Measurements from ENCODE around the gene HSD17B11. TPM values are rescaled to one million over a fixed set of nuclear protein-coding genes. Genes with fewer than 3 reads are reported as not detected.

Gene HSD17B11
- total and polyA plus RNA-seq, 2 of the 8 experiments (the other 6 are each of a cell fraction or from before 2014, with no cell fraction given) = 6.0 to 9.0 TPM

- Histone ChIP-seq H2BK120ac (replicated peaks; ENCODE audit: low read depth, low read length) (no peak overlapping the region), H2BK5ac (ENCODE audit: low read depth, low read length) (no peak overlapping the region), H3K27me3 (replicated peaks in 1 of 4; ENCODE audit: control insufficient read depth in 3 of 4, extremely low read depth in 1 of 4, insufficient read depth in 3 of 4, low read length in 3 of 4) (no peaks in the 10 kb centered on the region), H2AFZ (ENCODE audit: low read length) (no peak overlapping the region), H4K8ac (ENCODE audit: extremely low read depth, insufficient read depth, low read length) (no peak overlapping the region), H3K18ac (ENCODE audit: extremely low read depth, low read length) (no peak overlapping the region), H3K4me1 (replicated peaks in 1 of 4; ENCODE audit: control insufficient read depth in 3 of 4, insufficient read depth in 4 of 4, low read length in 3 of 4) (no peaks in the 10 kb centered on the region), H2BK15ac (ENCODE audit: low read length) (no peak overlapping the region), H3K4me3 (ENCODE audit: extremely low read depth in 1 of 4, insufficient read depth in 2 of 4, low read depth in 3 of 4, low read length in 4 of 4) (no peak overlapping the region), H4K5ac (ENCODE audit: insufficient read length, low read depth, low read length) (no peak overlapping the region), H3K4me2 (ENCODE audit: insufficient read depth in 1 of 2, low read depth in 2 of 2, low read length in 2 of 2) (no peak overlapping the region), H3K36me3 (ENCODE audit: control insufficient read depth in 2 of 4, insufficient read depth in 4 of 4, low read length in 3 of 4) (no peaks in the 10 kb centered on the region; a peak in 1 of 8 replicates), H3K9me3 (ENCODE audit: insufficient read depth in 2 of 2, low read depth in 1 of 2, low read length in 1 of 2) (peaks cover 23 to 36% of the 10 kb centered on the region in 2 experiments), H3K79me2 (ENCODE audit: control insufficient read depth in 1 of 2, insufficient read depth in 2 of 2, low read length in 2 of 2) (no peaks in the 10 kb centered on the region), H3K79me1 (ENCODE audit: low read depth, low read length) (no peaks in the 10 kb centered on the region), H3K23me2 (ENCODE audit: low read depth, low read length) (no peaks in the 10 kb centered on the region), H3K56ac (replicated peaks; ENCODE audit: insufficient read length, low read depth, low read length) (no peak overlapping the region), H2BK12ac (ENCODE audit: low read depth, low read length) (no peak overlapping the region), H3K14ac (ENCODE audit: insufficient read length) (no peak overlapping the region), H3K27ac (ENCODE audit: low read depth, low read length) (no peak overlapping the region), H4K20me1 (replicated peaks in 1 of 2; ENCODE audit: control insufficient read depth in 1 of 2, insufficient read depth in 2 of 2, low read length in 2 of 2) (no peaks in the 10 kb centered on the region), H2BK20ac (ENCODE audit: low read length) (no peak overlapping the region), H4K91ac (replicated peaks; ENCODE audit: insufficient read length, low read length) (no peak overlapping the region), H3K4ac (replicated peaks; ENCODE audit: insufficient read length, low read depth, low read length) (no peak overlapping the region), H2AK5ac (ENCODE audit: low read depth, low read length) (no peak overlapping the region), H3K9ac (replicated peaks in 1 of 4; ENCODE audit: extremely low read depth in 1 of 4, low read depth in 3 of 4, low read length in 3 of 4) (no peak overlapping the region), H3K23ac (ENCODE audit: insufficient read length) (no peak overlapping the region)
- ChIA-PET CTCF (ENCODE audit: partially characterized antibody) (no interaction called here), POLR2A (ENCODE audit: partially characterized antibody) (no interaction called here)
- 100% methylated on average over 1 of the region's 1 CpG; no CpG with 5 or more reads in 1 of the 2 experiments for WGBS, 2 experiments (ENCODE audit: extremely low coverage in 1 of 2, insufficient coverage in 1 of 2, insufficient read length in 1 of 2, insufficient replicate concordance in 2 of 2, low coverage in 1 of 2, low lambda C conversion rate in 2 of 2, missing lambda C conversion rate in 1 of 2)
- DNase-seq (ENCODE audit: low read depth in 1 of 2, low spot score in 2 of 2) (no peak), FAIRE-seq (no peak)
- TF ChIP-seq GABPA (IDR thresholded peaks at IDR 0.05; ENCODE audit: borderline replicate concordance, insufficient read depth, low read length) (no peak), NANOG (IDR thresholded peaks at IDR 0.05; ENCODE audit: insufficient read depth, low read depth, low read length, poor library complexity, severe bottlenecking) (no peak), SIRT6 (IDR thresholded peaks at IDR 0.05; ENCODE audit: low read length) (no peak), HDAC6 (IDR thresholded peaks at IDR 0.05; ENCODE audit: low read depth, low read length) (no peak), TEAD4 (IDR thresholded peaks at IDR 0.05; ENCODE audit: low read depth, low read length) (no peak), EP300 (IDR thresholded peaks at IDR 0.05; ENCODE audit: borderline replicate concordance in 1 of 2, low read depth in 2 of 2, low read length in 2 of 2) (no peak), E2F6 (IDR thresholded peaks at IDR 0.05) (no peak), TCF12 (IDR thresholded peaks at IDR 0.05; ENCODE audit: low read depth, low read length) (no peak), SAP30 (IDR thresholded peaks at IDR 0.05; ENCODE audit: insufficient read depth, insufficient replicate concordance, low read length) (no peak), MAFK (IDR thresholded peaks at IDR 0.05; ENCODE audit: low read depth, low read length) (no peak), ZNF274 (IDR thresholded peaks at IDR 0.05; ENCODE audit: borderline replicate concordance, extremely low read depth, low read length) (no peak), CBX8 (IDR thresholded peaks at IDR 0.05; ENCODE audit: borderline replicate concordance, low read depth, low read length) (no peak), JUND (IDR thresholded peaks at IDR 0.05; ENCODE audit: low read length) (no peak), TAF7 (optimal IDR thresholded peaks at IDR 0.05; ENCODE audit: borderline replicate concordance, low read depth, low read length) (no peak)
Observed at GRCh38 chr4:87286970-87287369, 104.0 kb downstream of the HSD17B11 start.

Data from H1 (cell line).